T-helper 1 cell (primary cell): Measurements from ENCODE around the gene GGTLC2.

Experiments
- DNase-seq, 5 donors: peaks; one replicate each; pipeline ENCODE4 v3.0.0-alpha.2; 2012 to 2020

GGTLC2 gene

GRCh38 chr22:22692707-22693530 lies 48.5 kb downstream of the GGTLC2 start:
- peak in 4 of 5 donors; percentile 34 to 69 (median 54) for DNase-seq

- DNase-seq, result no peak
These were observed 49.1 kb downstream of the GGTLC2 start for GRCh38 chr22:22693531-22693884.

DNA sequence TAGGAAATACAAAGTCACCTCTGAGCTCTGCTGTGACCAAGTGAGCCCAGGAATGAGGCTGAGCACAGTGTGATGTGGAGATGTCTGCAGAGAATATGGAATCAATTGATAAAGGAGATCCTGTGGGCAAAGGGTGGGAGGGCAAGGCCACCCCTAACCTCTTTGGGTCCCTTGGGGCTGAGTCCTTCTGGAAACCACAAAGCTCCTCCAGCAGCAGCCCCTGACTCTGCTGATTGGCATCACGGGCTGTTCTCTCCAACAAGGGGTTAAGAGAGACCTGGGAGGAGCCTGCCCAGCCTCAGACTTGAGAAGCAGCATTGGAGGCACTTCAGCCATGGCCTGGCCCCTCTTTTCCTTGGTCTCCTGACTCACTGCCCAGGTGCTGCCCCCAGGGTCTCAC lies 49.7 kb downstream of the GGTLC2 start:
- DNase-seq, result no peak

- no peak for DNase-seq
These were observed 51.7 kb downstream of the GGTLC2 start for GRCh38 chr22:22696104-22696503.
